Measurements from ENCODE around the gene EYS. TPM values are rescaled to one million over a fixed set of nuclear protein-coding genes. Genes with fewer than 3 reads are reported as not detected.

The EYS gene
- total RNA-seq, 6 experiments from 2014 or later: 0.18 TPM; not detected in 5

DNA sequence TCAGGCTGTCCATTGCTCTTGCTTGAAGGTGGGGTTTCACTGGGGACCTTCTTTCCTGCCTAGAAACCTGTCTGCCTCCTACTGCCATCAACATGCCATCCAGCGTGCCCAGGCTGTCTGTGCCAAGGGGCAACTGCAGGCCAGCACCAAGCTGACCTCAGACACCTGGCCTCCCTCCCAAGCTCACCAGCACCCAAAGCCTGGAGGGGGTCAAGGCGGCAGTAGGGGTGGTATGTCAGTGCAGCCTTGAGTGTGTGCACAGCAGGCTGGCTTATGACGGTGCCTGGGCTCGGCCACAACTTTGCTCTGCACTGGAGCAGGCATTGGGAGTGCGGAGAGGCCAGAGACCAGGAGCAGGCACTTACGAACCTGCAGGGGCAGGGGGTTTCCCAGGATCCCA lies 149.0 kb downstream of the EYS start:
- H3K27me3 Mint-ChIP-seq (ENCODE audit: insufficient read depth): no peaks in the 10 kb centered on the region
- H3K4me1 Mint-ChIP-seq (ENCODE audit: low read depth): no peaks in the 10 kb centered on the region
- DNase-seq: no peak
- H3K36me3 Mint-ChIP-seq (ENCODE audit: low read depth): no peaks in the 10 kb centered on the region
- H3K27ac Mint-ChIP-seq: no peak overlapping the region
- TF ChIP-seq, protein P1, sequence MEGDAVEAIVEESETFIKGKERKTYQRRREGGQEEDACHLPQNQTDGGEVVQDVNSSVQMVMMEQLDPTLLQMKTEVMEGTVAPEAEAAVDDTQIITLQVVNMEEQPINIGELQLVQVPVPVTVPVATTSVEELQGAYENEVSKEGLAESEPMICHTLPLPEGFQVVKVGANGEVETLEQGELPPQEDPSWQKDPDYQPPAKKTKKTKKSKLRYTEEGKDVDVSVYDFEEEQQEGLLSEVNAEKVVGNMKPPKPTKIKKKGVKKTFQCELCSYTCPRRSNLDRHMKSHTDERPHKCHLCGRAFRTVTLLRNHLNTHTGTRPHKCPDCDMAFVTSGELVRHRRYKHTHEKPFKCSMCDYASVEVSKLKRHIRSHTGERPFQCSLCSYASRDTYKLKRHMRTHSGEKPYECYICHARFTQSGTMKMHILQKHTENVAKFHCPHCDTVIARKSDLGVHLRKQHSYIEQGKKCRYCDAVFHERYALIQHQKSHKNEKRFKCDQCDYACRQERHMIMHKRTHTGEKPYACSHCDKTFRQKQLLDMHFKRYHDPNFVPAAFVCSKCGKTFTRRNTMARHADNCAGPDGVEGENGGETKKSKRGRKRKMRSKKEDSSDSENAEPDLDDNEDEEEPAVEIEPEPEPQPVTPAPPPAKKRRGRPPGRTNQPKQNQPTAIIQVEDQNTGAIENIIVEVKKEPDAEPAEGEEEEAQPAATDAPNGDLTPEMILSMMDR (IDR thresholded peaks at IDR 0.05): no peak
- H3K4me3 Mint-ChIP-seq: no peak overlapping the region
- H3K9me3 Mint-ChIP-seq: peaks cover 15% of the 10 kb centered on the region

DNA sequence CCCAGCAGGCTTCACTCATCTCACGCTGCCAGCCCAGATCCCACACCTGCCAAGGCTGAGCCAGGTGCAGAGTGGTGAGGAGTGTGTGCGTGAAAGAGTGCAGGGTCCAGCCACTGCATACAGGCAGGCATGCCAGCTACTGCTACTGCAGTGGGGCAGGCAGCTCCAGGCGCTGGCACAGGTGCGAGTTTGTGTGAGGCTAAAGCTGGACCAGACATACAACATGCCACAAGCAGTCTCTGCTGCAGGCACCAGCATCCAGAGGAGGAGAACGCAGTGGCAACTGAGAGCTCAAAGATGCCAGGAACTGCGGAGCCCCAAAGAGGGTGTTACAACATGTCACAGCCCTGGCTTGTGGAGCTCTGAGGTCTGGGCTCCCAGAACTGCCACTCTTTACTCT lies 149.8 kb downstream of the EYS start:
- H3K4me3 Mint-ChIP-seq: no peak overlapping the region
- H3K27me3 Mint-ChIP-seq (ENCODE audit: insufficient read depth): no peaks in the 10 kb centered on the region
- no peaks in the 10 kb centered on the region for H3K36me3 Mint-ChIP-seq (ENCODE audit: low read depth)
- H3K4me1 Mint-ChIP-seq (ENCODE audit: low read depth): no peaks in the 10 kb centered on the region
- peaks cover 15% of the 10 kb centered on the region for H3K9me3 Mint-ChIP-seq
- no peak overlapping the region for H3K27ac Mint-ChIP-seq
- TF ChIP-seq, protein P1 (IDR thresholded peaks at IDR 0.05): no peak
- no peak for DNase-seq

DNA sequence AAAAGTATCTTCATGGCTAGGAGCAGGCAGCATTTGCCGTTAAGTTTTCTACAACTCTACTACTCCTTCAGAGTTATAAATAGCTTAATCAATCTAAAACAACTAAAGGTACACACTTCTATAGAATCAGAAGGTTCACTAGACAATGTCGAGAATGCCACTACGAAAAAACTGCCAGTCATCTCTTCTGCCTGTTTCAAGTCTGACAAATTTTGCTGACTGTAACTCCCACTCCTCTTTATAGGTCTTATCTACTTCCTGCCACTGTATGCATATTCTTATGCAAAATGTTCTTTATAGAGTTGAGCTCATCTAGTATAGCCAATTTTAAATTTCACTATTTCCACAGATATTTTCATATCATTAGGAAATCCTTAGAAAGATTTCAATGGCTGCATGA lies 160.1 kb downstream of the EYS start:
- Mint-ChIP-seq H3K4me1 (ENCODE audit: low read depth) (no peaks in the 10 kb centered on the region), H3K36me3 (ENCODE audit: low read depth) (no peaks in the 10 kb centered on the region; the same call in 1 of the 2 replicates), H3K27ac (no peak overlapping the region), H3K27me3 (ENCODE audit: insufficient read depth) (no peaks in the 10 kb centered on the region), H3K9me3 (peaks cover 22% of the 10 kb centered on the region), H3K4me3 (no peak overlapping the region)
- DNase-seq: no peak
- TF ChIP-seq, protein P1 (IDR thresholded peaks at IDR 0.05): no peak

DNA sequence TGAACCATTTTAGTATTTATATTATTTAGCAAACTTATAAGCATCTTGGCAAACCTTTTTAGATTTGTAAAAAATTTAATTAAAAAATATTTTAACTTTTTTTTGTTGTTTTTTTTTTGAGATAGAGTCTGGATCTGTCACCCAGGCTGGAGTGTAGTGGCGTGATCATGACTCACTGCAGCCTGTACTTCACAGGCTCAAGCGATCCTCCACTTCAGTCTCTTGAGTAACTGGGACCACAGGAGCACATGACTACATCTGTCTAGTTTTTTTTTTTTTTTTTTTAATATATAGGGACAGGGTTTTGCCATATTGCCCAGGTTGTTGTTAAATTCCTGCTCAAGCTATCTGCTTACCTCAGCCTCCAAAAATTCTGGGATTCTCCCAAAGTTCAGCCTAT lies 161.1 kb downstream of the EYS start:
- no peak for DNase-seq
- TF ChIP-seq, protein P1 (IDR thresholded peaks at IDR 0.05): no peak
- H3K27ac Mint-ChIP-seq: no peak overlapping the region

DNA sequence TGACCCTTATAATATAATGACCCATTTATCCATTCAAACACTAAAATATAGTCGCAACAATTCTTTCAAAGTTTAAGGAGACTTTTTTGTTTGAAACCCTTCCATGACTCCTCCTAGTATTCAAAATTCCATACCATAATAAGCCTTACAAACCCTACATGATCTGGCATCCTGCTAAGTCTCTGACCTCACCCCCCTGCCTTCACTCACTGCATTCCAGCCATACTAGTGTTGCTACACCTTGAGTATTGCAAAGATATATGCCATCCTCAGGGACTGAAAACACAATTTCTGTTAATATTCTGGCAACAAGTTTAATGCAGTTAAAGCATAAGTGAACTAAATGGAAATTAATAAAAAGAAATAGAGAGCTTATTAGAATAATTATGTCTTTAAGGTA lies 168.4 kb downstream of the EYS start:
- H3K4me1 Mint-ChIP-seq (ENCODE audit: low read depth): no peaks in the 10 kb centered on the region
- TF ChIP-seq, protein P1 (IDR thresholded peaks at IDR 0.05): no peak
- peaks cover 20% of the 10 kb centered on the region for H3K9me3 Mint-ChIP-seq
- H3K27me3 Mint-ChIP-seq (ENCODE audit: insufficient read depth): no peaks in the 10 kb centered on the region
- no peak overlapping the region for H3K4me3 Mint-ChIP-seq
- no peak for DNase-seq
- no peak overlapping the region for H3K27ac Mint-ChIP-seq
- H3K36me3 Mint-ChIP-seq (ENCODE audit: low read depth): no peaks in the 10 kb centered on the region

More for the DNA sequence above, 161.1 kb downstream of the EYS start:
- peaks cover 25% of the 10 kb centered on the region for H3K9me3 Mint-ChIP-seq
- H3K36me3 Mint-ChIP-seq (ENCODE audit: low read depth): no peaks in the 10 kb centered on the region; the same call in 1 of the 2 replicates
- no peaks in the 10 kb centered on the region for H3K27me3 Mint-ChIP-seq (ENCODE audit: insufficient read depth)
- no peaks in the 10 kb centered on the region for H3K4me1 Mint-ChIP-seq (ENCODE audit: low read depth)
- no peak overlapping the region for H3K4me3 Mint-ChIP-seq

DNA sequence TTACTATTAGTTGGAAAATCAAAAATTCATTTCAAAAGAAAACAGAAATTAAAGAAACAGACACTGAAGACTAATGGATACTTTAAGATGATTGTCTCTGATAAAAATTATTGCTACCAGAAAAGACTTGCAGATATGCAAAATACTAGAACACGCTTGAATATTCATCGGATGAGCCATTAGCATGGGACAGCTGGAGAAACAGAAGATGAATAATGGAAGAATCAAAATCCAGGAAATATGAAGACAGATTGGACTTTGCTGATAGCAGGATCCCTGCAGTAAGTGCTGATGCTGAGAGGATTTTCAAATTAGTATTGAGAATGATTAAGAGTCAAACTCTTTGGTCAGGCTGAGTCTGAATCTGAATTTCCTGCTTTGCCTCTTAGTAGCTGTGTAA lies 169.4 kb downstream of the EYS start:
- H3K4me3 Mint-ChIP-seq: no peak overlapping the region
- H3K27me3 Mint-ChIP-seq (ENCODE audit: insufficient read depth): no peaks in the 10 kb centered on the region
- H3K36me3 Mint-ChIP-seq (ENCODE audit: low read depth): no peaks in the 10 kb centered on the region
- TF ChIP-seq, protein P1 (IDR thresholded peaks at IDR 0.05): no peak
- DNase-seq: no peak
- no peaks in the 10 kb centered on the region for H3K4me1 Mint-ChIP-seq (ENCODE audit: low read depth)
- H3K27ac Mint-ChIP-seq: no peak overlapping the region
- H3K9me3 Mint-ChIP-seq: peaks cover 23% of the 10 kb centered on the region

Measured in HFFc6 (cell line).